Neural progenitor cell (in vitro differentiated cells): Measurements from ENCODE around the gene AP3S2. TPM values are rescaled to one million over a fixed set of nuclear protein-coding genes. Genes with fewer than 3 reads are reported as not detected.

ENCODE experiments used
- DNase-seq: peaks from one replicate; pipeline ENCODE4 v3.0.0-alpha.2; 2016; ENCODE audit warnings: low spot score
- H2AFZ ChIP-seq: fragments of 200-600 bp; sonication (generic); replicated peaks from 2 replicates; pipeline ENCODE4 v1.6.1; 2016; ENCODE audit warnings: antibody characterized with exemption
- H3F3A ChIP-seq: fragments of 200-600 bp; sonication (generic); 2 replicates; pipeline ENCODE4 v1.6.1; 2016; ENCODE audit warnings: antibody characterized with exemption, low read depth
- H3K27ac ChIP-seq: fragments of 200-600 bp; sonication (generic); 2 replicates; pipeline ENCODE4 v1.5.1; 2016; ENCODE audit warnings: mild to moderate bottlenecking
- H3K27me3 ChIP-seq: fragments of 200-600 bp; sonication (generic); 2 replicates; pipeline ENCODE4 v1.6.1; 2016; ENCODE audit warnings: mild to moderate bottlenecking, moderate library complexity
- H3K36me3 ChIP-seq: fragments of 200-600 bp; sonication (generic); 2 replicates; pipeline ENCODE4 v1.5.1; 2016
- H3K4me1 ChIP-seq: fragments of 200-600 bp; sonication (generic); 2 replicates; pipeline ENCODE4 v1.6.1; 2016; ENCODE audit warnings: mixed run types
- H3K4me2 ChIP-seq: fragments of 200-600 bp; sonication (generic); 2 replicates; pipeline ENCODE4 v1.6.1; 2016
- H3K4me3 ChIP-seq: fragments of 200-600 bp; sonication (generic); 2 replicates; pipeline ENCODE4 v1.5.1; 2016
- H3K79me2 ChIP-seq: fragments of 200-600 bp; sonication (generic); 2 replicates; pipeline ENCODE4 v1.6.1; 2016; ENCODE audit warnings: low read depth
- H3K9ac ChIP-seq: fragments of 200-600 bp; sonication (generic); 2 replicates; pipeline ENCODE4 v1.6.1; 2016
- H3K9me3 ChIP-seq: fragments of 200-600 bp; sonication (generic); 2 replicates; pipeline ENCODE4 v1.5.1; 2016; ENCODE audit warnings: low read depth
- H4K20me1 ChIP-seq: fragments of 200-600 bp; sonication (generic); 2 replicates; pipeline ENCODE4 v1.6.1; 2016; ENCODE audit warnings: low read depth
- H3K27ac Mint-ChIP-seq: 3 replicates; pipeline ENCODE4 v1.8.0; 2021; ENCODE audit warnings: mixed read lengths
- H3K27me3 Mint-ChIP-seq: 2 replicates; pipeline ENCODE4 v1.8.0; 2022; ENCODE audit warnings: low read depth, mild to moderate bottlenecking, inconsistent platforms, moderate library complexity, mixed read lengths; ENCODE audit not compliant: insufficient read depth
- H3K36me3 Mint-ChIP-seq: 3 replicates; pipeline ENCODE4 v1.8.0; 2021; ENCODE audit warnings: mixed read lengths
- H3K4me1 Mint-ChIP-seq: 3 replicates; pipeline ENCODE4 v1.8.0; 2021; ENCODE audit warnings: mixed read lengths
- H3K4me3 Mint-ChIP-seq: 3 replicates; pipeline ENCODE4 v1.8.0; 2021; ENCODE audit warnings: mild to moderate bottlenecking, moderate library complexity, mixed read lengths
- H3K9me3 Mint-ChIP-seq: 3 replicates; pipeline ENCODE4 v1.8.0; 2020; ENCODE audit warnings: mixed read lengths
- EZH2 ChIP-seq: fragments of 200-600 bp; sonication (generic); IDR thresholded peaks from 2 replicates; pipeline ENCODE4 v1.6.1; 2017; ENCODE audit warnings: antibody characterized with exemption, mild to moderate bottlenecking, moderate library complexity
- EZH2phosphoT487 ChIP-seq: fragments of 200-600 bp; sonication (generic); IDR thresholded peaks from 2 replicates; pipeline ENCODE4 v1.6.1; 2017; ENCODE audit warnings: antibody characterized with exemption
- total RNA-seq: library from RNA; depleted of rRNA; stranded (reverse); fragments of >200 nt; gene quantifications from 2 replicates; pipeline ENCODE4 v1.2.3, GENCODE V29; 2015; ENCODE audit warnings: low replicate concordance
- TF ChIP-seq, protein P1 (sequence below): fragments of 200-600 bp; sonication (generic); IDR thresholded peaks from 2 replicates; pipeline ENCODE4 v1.5.1; 2017; ENCODE audit warnings: antibody characterized with exemption, mild to moderate bottlenecking

AP3S2 gene
- total RNA-seq, 1 donor from 2014 or later, result 75.3 TPM

DNA sequence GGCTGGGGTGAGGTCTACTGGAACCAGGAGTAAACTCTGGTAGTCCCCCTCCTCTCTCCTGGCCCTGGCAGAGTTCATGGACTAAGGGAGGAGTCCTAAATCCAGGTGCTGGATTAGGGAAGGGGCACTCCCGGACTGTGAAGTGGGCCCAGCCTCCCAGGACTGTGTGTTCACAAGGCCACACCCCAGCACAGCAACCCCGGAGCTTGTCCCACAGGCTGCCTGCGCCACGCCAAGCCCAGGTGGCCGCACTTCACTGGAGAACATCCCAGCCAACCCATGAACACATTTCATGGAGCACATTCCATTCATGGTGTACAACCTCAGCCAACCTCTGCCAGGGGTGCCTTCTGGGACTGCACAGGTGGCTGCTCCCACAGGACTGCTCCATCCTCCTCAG, 10.7 kb upstream of the AP3S2 start:
- no peak overlapping the region for H3K4me3 ChIP-seq
- H3K4me2 ChIP-seq, result no peak overlapping the region
- peaks cover 18% of the 10 kb centered on the region for H3K36me3 Mint-ChIP-seq
- no peak overlapping the region for H3K4me3 Mint-ChIP-seq
- H4K20me1 ChIP-seq, result no peaks in the 10 kb centered on the region
- no peaks in the 10 kb centered on the region for H3F3A ChIP-seq
- H3K27me3 Mint-ChIP-seq, result peaks cover 8% of the 10 kb centered on the region
- H3K36me3 ChIP-seq, result no peaks in the 10 kb centered on the region
- H3K27ac ChIP-seq, result no peak overlapping the region
- H2AFZ ChIP-seq, result no peak overlapping the region
- DNase-seq, result no peak
- H3K27ac Mint-ChIP-seq, result no peak overlapping the region
- no peaks in the 10 kb centered on the region for H3K4me1 ChIP-seq
- TF ChIP-seq EZH2phosphoT487 (no peak), EZH2 (no peak)
- TF ChIP-seq, protein P1, sequence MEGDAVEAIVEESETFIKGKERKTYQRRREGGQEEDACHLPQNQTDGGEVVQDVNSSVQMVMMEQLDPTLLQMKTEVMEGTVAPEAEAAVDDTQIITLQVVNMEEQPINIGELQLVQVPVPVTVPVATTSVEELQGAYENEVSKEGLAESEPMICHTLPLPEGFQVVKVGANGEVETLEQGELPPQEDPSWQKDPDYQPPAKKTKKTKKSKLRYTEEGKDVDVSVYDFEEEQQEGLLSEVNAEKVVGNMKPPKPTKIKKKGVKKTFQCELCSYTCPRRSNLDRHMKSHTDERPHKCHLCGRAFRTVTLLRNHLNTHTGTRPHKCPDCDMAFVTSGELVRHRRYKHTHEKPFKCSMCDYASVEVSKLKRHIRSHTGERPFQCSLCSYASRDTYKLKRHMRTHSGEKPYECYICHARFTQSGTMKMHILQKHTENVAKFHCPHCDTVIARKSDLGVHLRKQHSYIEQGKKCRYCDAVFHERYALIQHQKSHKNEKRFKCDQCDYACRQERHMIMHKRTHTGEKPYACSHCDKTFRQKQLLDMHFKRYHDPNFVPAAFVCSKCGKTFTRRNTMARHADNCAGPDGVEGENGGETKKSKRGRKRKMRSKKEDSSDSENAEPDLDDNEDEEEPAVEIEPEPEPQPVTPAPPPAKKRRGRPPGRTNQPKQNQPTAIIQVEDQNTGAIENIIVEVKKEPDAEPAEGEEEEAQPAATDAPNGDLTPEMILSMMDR, result no peak
- H3K9me3 ChIP-seq, result no peaks in the 10 kb centered on the region
- H3K79me2 ChIP-seq, result no peaks in the 10 kb centered on the region
- no peaks in the 10 kb centered on the region for H3K9me3 Mint-ChIP-seq
- no peak overlapping the region for H3K9ac ChIP-seq
- H3K4me1 Mint-ChIP-seq, result no peaks in the 10 kb centered on the region
- H3K27me3 ChIP-seq, result no peaks in the 10 kb centered on the region

DNA sequence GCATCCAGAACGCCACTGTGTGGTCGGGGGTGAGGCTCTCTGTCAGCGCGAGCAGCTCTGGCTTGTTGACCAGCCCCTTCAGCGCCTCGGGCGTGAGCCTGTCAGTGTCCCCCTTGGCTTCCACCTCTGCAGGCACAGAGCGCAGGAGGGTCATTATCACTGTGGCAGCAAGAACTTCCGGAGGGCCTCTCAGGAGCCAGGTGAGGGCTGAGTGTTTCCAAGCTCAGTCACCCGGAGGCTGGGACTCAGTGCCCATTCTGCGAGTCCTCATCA, 10.0 kb upstream of the AP3S2 start:
- no peaks in the 10 kb centered on the region for H4K20me1 ChIP-seq
- H3F3A ChIP-seq, result no peaks in the 10 kb centered on the region
- no peaks in the 10 kb centered on the region for H3K4me1 ChIP-seq
- no peak overlapping the region for H3K9ac ChIP-seq
- no peak overlapping the region for H3K27ac ChIP-seq
- Mint-ChIP-seq H3K4me3 (no peak overlapping the region), H3K4me1 (no peaks in the 10 kb centered on the region), H3K27me3 (peaks cover 6% of the 10 kb centered on the region), H3K9me3 (no peaks in the 10 kb centered on the region), H3K27ac (no peak overlapping the region), H3K36me3 (peaks cover 13% of the 10 kb centered on the region)
- TF ChIP-seq, protein P1, result no peak
- no peaks in the 10 kb centered on the region for H3K9me3 ChIP-seq
- H3K27me3 ChIP-seq, result no peaks in the 10 kb centered on the region
- H3K4me3 ChIP-seq, result no peak overlapping the region
- no peaks in the 10 kb centered on the region for H3K36me3 ChIP-seq
- no peak overlapping the region for H2AFZ ChIP-seq
- H3K79me2 ChIP-seq, result no peaks in the 10 kb centered on the region
- DNase-seq, result no peak
- no peak overlapping the region for H3K4me2 ChIP-seq

DNA sequence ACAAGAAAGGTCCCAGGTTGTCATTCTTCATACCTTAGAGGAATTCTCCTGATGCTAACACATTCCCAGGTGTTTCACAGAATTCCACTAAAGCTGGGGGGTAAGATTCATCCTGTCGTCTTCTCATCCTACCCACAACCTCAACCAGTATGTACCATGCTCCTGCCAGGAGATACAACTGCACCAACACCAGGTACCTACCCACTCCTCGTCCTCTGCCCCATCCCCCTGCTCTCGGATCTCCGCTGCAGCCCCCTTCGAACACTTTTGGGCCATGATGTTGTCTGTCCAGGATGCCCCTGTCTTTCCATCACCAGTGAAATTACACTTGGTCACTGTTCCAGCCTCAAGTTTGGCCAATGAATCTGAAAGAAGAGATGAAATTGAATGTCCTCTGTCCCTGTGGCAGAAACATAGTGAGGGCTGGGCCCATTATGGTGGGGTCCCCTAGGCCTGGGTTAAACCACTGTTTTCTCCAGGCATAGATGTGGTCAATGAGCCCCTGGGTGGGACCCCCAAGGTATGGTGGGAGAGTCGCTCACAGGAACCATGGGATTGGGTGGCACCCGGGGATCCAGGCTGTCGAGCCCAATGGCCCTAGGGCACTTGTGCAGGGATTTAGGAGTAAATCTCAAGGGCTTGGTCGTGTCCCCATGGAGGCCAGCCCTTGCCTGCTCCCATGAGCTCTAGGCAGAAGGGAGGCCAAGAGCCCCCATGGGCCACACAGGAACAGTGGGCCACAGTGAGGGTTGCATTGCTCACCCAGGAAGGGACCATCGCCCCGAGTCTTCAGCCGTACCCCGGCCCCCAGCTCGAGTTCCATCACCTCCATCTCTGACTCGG, 9.4 kb upstream of the AP3S2 start:
- no peak overlapping the region for H3K9ac ChIP-seq
- no peaks in the 10 kb centered on the region for H3K4me1 Mint-ChIP-seq
- H3F3A ChIP-seq, result no peaks in the 10 kb centered on the region
- no peaks in the 10 kb centered on the region for H3K36me3 ChIP-seq
- H3K27ac Mint-ChIP-seq, result no peak overlapping the region
- no peaks in the 10 kb centered on the region for H4K20me1 ChIP-seq
- peaks cover 13% of the 10 kb centered on the region for H3K36me3 Mint-ChIP-seq
- no peaks in the 10 kb centered on the region for H3K79me2 ChIP-seq
- TF ChIP-seq, protein P1, result no peak
- TF ChIP-seq EZH2phosphoT487 (no peak), EZH2 (no peak)
- H3K4me2 ChIP-seq, result no peak overlapping the region
- no peak for DNase-seq
- peaks cover 6% of the 10 kb centered on the region for H3K27me3 Mint-ChIP-seq
- no peaks in the 10 kb centered on the region for H3K27me3 ChIP-seq
- H3K4me1 ChIP-seq, result no peaks in the 10 kb centered on the region
- no peaks in the 10 kb centered on the region for H3K9me3 Mint-ChIP-seq
- H3K4me3 Mint-ChIP-seq, result no peak overlapping the region
- no peaks in the 10 kb centered on the region for H3K9me3 ChIP-seq
- no peak overlapping the region for H3K27ac ChIP-seq
- H3K4me3 ChIP-seq, result no peak overlapping the region
- no peak overlapping the region for H2AFZ ChIP-seq
